Fibroblast of lung (primary cell): ENCODE results near the gene MAB21L3.

Experiments
- EZH2 ChIP-seq: IDR thresholded peaks from 2 replicates; pipeline ENCODE4 v1.5.1; 2012; ENCODE audit warnings: low read length, control low read depth, mild to moderate bottlenecking; ENCODE audit errors: missing control alignments
- TF ChIP-seq, protein P1 (sequence below), 2 donors: IDR thresholded peaks in 1 of 2; conservative IDR thresholded peaks in 1 of 2; 1 replicate in 1 of 2; 2 replicates in 1 of 2; pipeline ENCODE4 v1.5.1; 2011 to 2012; ENCODE audit warnings: low read length in 2 of 2, control low read depth in 1 of 2, inconsistent platforms in 1 of 2, low read depth in 1 of 2, mild to moderate bottlenecking in 1 of 2

DNA sequence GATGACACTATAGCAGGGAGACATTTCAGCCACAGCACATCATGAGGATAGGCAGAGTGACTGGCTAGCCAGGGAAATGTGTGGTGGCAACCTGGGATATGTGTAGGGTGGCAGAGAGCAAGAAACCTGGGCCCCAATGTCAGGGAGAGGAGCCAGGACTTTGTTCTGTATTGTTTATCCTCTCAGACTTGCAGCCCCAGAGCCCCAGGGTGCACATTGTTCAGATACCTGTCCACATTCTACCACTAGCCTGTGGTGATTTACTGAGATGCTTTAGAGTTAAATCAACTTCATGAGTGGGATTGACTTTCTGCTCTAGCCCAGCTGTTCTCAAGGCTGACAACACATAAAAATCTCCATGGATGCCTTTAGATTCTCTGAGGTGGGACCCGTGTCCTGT, 61.5 kb downstream of the MAB21L3 start:
- TF ChIP-seq, protein P1, sequence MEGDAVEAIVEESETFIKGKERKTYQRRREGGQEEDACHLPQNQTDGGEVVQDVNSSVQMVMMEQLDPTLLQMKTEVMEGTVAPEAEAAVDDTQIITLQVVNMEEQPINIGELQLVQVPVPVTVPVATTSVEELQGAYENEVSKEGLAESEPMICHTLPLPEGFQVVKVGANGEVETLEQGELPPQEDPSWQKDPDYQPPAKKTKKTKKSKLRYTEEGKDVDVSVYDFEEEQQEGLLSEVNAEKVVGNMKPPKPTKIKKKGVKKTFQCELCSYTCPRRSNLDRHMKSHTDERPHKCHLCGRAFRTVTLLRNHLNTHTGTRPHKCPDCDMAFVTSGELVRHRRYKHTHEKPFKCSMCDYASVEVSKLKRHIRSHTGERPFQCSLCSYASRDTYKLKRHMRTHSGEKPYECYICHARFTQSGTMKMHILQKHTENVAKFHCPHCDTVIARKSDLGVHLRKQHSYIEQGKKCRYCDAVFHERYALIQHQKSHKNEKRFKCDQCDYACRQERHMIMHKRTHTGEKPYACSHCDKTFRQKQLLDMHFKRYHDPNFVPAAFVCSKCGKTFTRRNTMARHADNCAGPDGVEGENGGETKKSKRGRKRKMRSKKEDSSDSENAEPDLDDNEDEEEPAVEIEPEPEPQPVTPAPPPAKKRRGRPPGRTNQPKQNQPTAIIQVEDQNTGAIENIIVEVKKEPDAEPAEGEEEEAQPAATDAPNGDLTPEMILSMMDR (conservative IDR thresholded peaks at IDR 0.05 in 1 of 2, IDR thresholded peaks at IDR 0.05 in 1 of 2; ENCODE audit: low read depth in 1 of 2, low read length in 2 of 2), result no peak
- TF ChIP-seq EZH2, result no peak
